SK-N-SH (cell line): ENCODE data around the gene NKG7. TPM values are rescaled to one million over a fixed set of nuclear protein-coding genes. Genes with fewer than 3 reads are reported as not detected.
"Not testable (repeated sequence)": the region's sequence is repeated elsewhere in the genome, so short reads cannot be mapped to it uniquely, and the experiment has no call there.

Experiments used
- CTCF ChIA-PET: fragments of 300-600, 350-600 bp; formaldehyde crosslinking; extraction: SDS; loops from one replicate; lab custom pipeline; 2021; lab: Yijun Ruan, JAX
- POLR2A ChIA-PET: fragments of 350-600 bp; sonication (Branson Sonifier 250); formaldehyde crosslinking; extraction: SDS; loops from one replicate; lab custom pipeline; 2020; ENCODE audit warnings: antibody characterized with exemption, inconsistent platforms; lab: Yijun Ruan, JAX
- DNase-seq: peaks from one replicate; pipeline ENCODE4 v3.0.0; 2012
- H2AFZ ChIP-seq: fragments of 200-600 bp; sonication (generic); 2 replicates; pipeline ENCODE4 v1.8.1; 2016; ENCODE audit warnings: antibody characterized with exemption, mild to moderate bottlenecking, low read depth
- H3F3A ChIP-seq: fragments of 200-600 bp; sonication (generic); replicated peaks from 2 replicates; pipeline ENCODE3; 2016; ENCODE audit warnings: antibody characterized with exemption, mild to moderate bottlenecking; ENCODE audit not compliant: insufficient read depth
- H3K27ac ChIP-seq, 2 experiments: fragments of 200-500 bp in 1 of 2; fragments of 200-600 bp in 1 of 2; sonication (Bioruptor generic) in 1 of 2; sonication (generic), shearing (Covaris generic) in 1 of 2; 2 replicates each; pipeline versions ENCODE4 v1.5.1 to v1.6.1; 2014 to 2016; ENCODE audit warnings: low read depth in 2 of 2, inconsistent platforms in 1 of 2, low read length in 1 of 2, mild to moderate bottlenecking in 1 of 2, mixed read lengths in 1 of 2
- H3K27me3 ChIP-seq: fragments of 200-600 bp; sonication (generic), shearing (Covaris generic); 2 replicates; pipeline ENCODE4 v1.6.1; 2016; ENCODE audit warnings: mixed run types; ENCODE audit not compliant: insufficient read depth
- H3K36me3 ChIP-seq, 2 experiments: fragments of 200-500 bp in 1 of 2; fragments of 200-600 bp in 1 of 2; sonication (Bioruptor generic) in 1 of 2; sonication (generic) in 1 of 2; replicated peaks in 1 of 2; 2 replicates each; pipeline versions ENCODE3 to v1.5.1; 2014 to 2016; ENCODE audit warnings: low read length in 1 of 2, mild to moderate bottlenecking in 1 of 2; ENCODE audit not compliant: insufficient read depth in 2 of 2, control insufficient read depth in 1 of 2
- H3K4me1 ChIP-seq, 2 experiments: fragments of 200-500 bp in 1 of 2; fragments of 200-600 bp in 1 of 2; sonication (Bioruptor generic) in 1 of 2; sonication (generic), shearing (Covaris generic) in 1 of 2; 2 replicates each; pipeline versions ENCODE4 v1.5.1 to v1.6.1; 2014 to 2016; ENCODE audit warnings: low read depth in 1 of 2, low read length in 1 of 2, mixed run types in 1 of 2; ENCODE audit not compliant: insufficient read depth in 2 of 2, control insufficient read depth in 1 of 2
- H3K4me2 ChIP-seq: fragments of 200-600 bp; sonication (generic), shearing (Covaris generic); 2 replicates; pipeline ENCODE4 v1.6.1; 2017; ENCODE audit warnings: mixed run types
- H3K4me3 ChIP-seq, 2 experiments: fragments of 200-500 bp in 1 of 2; fragments of 200-600 bp in 1 of 2; sonication (Bioruptor generic) in 1 of 2; sonication (generic), shearing (Covaris generic) in 1 of 2; 2 replicates each; pipeline versions ENCODE4 v1.5.1 to v1.8.1; 2014 to 2016; ENCODE audit warnings: low read depth in 2 of 2, inconsistent platforms in 1 of 2, low read length in 1 of 2, mild to moderate bottlenecking in 1 of 2, mixed read lengths in 1 of 2, moderate library complexity in 1 of 2
- H3K79me2 ChIP-seq: fragments of 200-600 bp; sonication (generic); 2 replicates; pipeline ENCODE4 v1.8.1; 2017; ENCODE audit warnings: mild to moderate bottlenecking; ENCODE audit not compliant: insufficient read depth
- H3K9ac ChIP-seq: fragments of 200-600 bp; sonication (generic); 2 replicates; pipeline ENCODE4 v1.6.1; 2017; ENCODE audit warnings: mixed run types
- H3K9me2 ChIP-seq: fragments of 200-600 bp; sonication (generic); 2 replicates; pipeline ENCODE4 v1.6.1; 2017; ENCODE audit warnings: mixed run types
- H3K9me3 ChIP-seq: fragments of 200-600 bp; sonication (generic); 2 replicates; pipeline ENCODE4 v1.6.1; 2017; ENCODE audit warnings: mixed run types, mild to moderate bottlenecking, moderate library complexity
- H4K20me1 ChIP-seq: fragments of 200-600 bp; sonication (generic); 2 replicates; pipeline ENCODE4 v1.6.1; 2017; ENCODE audit warnings: mild to moderate bottlenecking, mixed run types; ENCODE audit not compliant: insufficient read depth
- FOXJ3 ChIP-seq: sonication (generic); formaldehyde crosslinking; IDR thresholded peaks from 2 replicates; pipeline ENCODE4 v1.5.1; 2020; ENCODE audit warnings: mild to moderate bottlenecking, missing genetic modification reagents
- JUND ChIP-seq: IDR thresholded peaks from 2 replicates; pipeline ENCODE4 v1.4.0; 2012
- MXI1 ChIP-seq: IDR thresholded peaks from 2 replicates; pipeline ENCODE4 v1.6.1; 2012; ENCODE audit warnings: mild to moderate bottlenecking, low read depth, low read length, improper control_type of control experiment
- NRF1 ChIP-seq: IDR thresholded peaks from 2 replicates; pipeline ENCODE4 v1.6.1; 2012; ENCODE audit warnings: low read depth, mild to moderate bottlenecking, low read length
- POLR2AphosphoS5 ChIP-seq: IDR thresholded peaks from 2 replicates; pipeline ENCODE4 v1.6.1; 2012; ENCODE audit warnings: low read depth, low read length
- RAD21 ChIP-seq: IDR thresholded peaks from 2 replicates; pipeline ENCODE4 v1.6.1; 2012; ENCODE audit warnings: mild to moderate bottlenecking, low read length
- TCF12 ChIP-seq: IDR thresholded peaks from 2 replicates; pipeline ENCODE4 v1.4.0; 2012
- WGBS: methylation state at CpG from one replicate; pipeline ENCODE4 v1.1.6; 2017; ENCODE audit warnings: low lambda C conversion rate; 5-methylcytosine and 5-hydroxymethylcytosine counted together
- polyA plus RNA-seq, 3 experiments: library from polyadenylated mRNA; depleted of rRNA; stranded (reverse); fragments of >200 nt; gene quantifications; 2 replicates each; pipeline ENCODE4 v1.2.3, GENCODE V29; 2012
- TF ChIP-seq, protein P1 (sequence below): IDR thresholded peaks from 2 replicates; pipeline ENCODE4 v1.6.1; 2012; ENCODE audit warnings: mild to moderate bottlenecking, low read depth, low read length, moderate library complexity
- TF ChIP-seq, protein P2 (sequence below): fragments of 150-350 bp; IDR thresholded peaks from 2 replicates; pipeline ENCODE4 v1.6.1; 2016; ENCODE audit warnings: mild to moderate bottlenecking, low read depth, low read length
- TF ChIP-seq, protein P3 (sequence below): IDR thresholded peaks from 2 replicates; pipeline ENCODE4 v1.4.0; 2012; ENCODE audit warnings: low read depth, borderline replicate concordance
- TF ChIP-seq, protein P4 (sequence below): fragments of 200-600 bp; sonication (generic); IDR thresholded peaks from 2 replicates; pipeline ENCODE4 v1.6.1; 2017; ENCODE audit warnings: antibody characterized with exemption, mild to moderate bottlenecking, moderate library complexity

The NKG7 gene
- polyA plus RNA-seq, 1 of the 3 experiments (the other 2 are of a cell fraction) = not detected

DNA sequence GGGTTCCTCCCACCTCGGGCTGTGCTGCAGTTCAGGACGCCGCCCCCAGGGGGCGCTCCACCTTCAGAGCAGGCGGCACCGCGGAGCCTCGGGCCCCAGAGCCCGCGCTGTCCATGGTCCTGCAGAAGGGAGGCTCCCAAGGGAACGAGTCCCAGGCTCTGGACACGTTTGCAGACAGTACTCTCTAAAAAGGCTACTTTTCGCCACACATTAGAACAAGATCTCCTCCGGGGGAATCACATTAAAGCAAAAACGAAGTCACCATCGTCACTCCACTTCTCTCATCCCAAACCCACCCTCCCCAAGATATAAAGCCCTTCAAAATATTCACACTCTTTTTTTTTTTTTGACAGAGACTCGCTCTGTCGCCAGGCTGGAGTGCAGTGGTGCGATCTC lies 49.6 kb upstream of the NKG7 start (continued):
- TF ChIP-seq, protein P1, sequence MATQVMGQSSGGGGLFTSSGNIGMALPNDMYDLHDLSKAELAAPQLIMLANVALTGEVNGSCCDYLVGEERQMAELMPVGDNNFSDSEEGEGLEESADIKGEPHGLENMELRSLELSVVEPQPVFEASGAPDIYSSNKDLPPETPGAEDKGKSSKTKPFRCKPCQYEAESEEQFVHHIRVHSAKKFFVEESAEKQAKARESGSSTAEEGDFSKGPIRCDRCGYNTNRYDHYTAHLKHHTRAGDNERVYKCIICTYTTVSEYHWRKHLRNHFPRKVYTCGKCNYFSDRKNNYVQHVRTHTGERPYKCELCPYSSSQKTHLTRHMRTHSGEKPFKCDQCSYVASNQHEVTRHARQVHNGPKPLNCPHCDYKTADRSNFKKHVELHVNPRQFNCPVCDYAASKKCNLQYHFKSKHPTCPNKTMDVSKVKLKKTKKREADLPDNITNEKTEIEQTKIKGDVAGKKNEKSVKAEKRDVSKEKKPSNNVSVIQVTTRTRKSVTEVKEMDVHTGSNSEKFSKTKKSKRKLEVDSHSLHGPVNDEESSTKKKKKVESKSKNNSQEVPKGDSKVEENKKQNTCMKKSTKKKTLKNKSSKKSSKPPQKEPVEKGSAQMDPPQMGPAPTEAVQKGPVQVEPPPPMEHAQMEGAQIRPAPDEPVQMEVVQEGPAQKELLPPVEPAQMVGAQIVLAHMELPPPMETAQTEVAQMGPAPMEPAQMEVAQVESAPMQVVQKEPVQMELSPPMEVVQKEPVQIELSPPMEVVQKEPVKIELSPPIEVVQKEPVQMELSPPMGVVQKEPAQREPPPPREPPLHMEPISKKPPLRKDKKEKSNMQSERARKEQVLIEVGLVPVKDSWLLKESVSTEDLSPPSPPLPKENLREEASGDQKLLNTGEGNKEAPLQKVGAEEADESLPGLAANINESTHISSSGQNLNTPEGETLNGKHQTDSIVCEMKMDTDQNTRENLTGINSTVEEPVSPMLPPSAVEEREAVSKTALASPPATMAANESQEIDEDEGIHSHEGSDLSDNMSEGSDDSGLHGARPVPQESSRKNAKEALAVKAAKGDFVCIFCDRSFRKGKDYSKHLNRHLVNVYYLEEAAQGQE = peak; percentile 100
- TF ChIP-seq, all 33 proteins: peak for 8

DNA sequence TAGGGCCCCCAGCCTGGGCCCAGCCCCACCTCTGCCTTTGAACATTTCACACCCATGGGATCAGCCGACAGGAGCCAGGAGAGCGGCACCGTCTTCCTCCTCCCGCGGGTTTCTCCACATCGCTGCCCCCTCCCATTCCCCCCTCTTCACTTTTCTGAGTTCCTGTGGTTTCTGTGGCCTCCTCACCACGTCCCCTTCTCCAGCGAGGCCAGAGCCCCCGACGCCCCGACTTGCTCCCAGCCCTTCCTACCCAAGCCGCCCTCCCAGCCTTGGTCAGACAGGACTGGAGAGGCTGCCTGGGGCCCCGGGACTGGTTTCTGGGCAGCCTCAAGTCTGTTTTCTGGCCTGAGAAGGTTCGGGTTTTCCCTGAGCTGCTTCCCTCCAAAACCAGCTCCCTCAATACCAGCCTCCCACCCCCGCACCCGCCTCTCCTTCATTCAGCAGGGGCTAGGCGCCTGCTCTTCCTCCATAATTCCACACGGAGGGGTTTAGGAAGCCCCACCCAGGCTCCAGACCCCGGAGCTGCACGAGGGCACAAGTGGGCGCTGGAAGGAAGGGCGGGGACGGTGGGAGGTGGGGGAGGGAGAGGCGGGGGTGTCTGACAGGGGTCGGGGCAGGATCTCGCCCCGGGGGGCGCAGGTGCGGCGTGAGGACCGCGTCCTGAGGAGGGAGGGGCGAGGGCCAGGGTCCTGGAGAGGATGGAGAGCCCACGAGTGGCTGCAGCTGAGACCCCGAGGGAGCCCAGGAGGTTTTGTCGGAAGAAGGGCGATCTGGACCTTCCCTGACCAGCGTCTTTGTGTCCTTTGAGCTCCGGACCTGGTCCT lies 49.0 kb upstream of the NKG7 start:
- Histone ChIP-seq H3F3A (no peaks in the 10 kb centered on the region), H3K27me3 (peaks cover 24% of the 10 kb centered on the region), H3K9me2 (no peaks in the 10 kb centered on the region), H3K4me1 (no peaks in the 10 kb centered on the region; a peak in 1 of 4 replicates), H3K27ac (no peak overlapping the region), H3K9ac (no peak overlapping the region), H3K79me2 (no peaks in the 10 kb centered on the region), H3K9me3 (no peaks in the 10 kb centered on the region), H2AFZ (no peak overlapping the region), H3K4me3 (no peak overlapping the region; a peak in 1 of 4 replicates), H3K4me2 (no peak overlapping the region), H4K20me1 (no peaks in the 10 kb centered on the region), H3K36me3 (no peaks in the 10 kb centered on the region)
- DNase-seq = no peak
- ChIA-PET CTCF (interaction anchor here (0.6 to 2.4 kb wide), 30 partner anchors 9 to 236 kb away, joined by 3 to 37 read pairs (median 4); partner anchors contain the start of gene VSIG10L), POLR2A (no interaction called here)
- WGBS = 4% methylated on average over 24 of the region's 39 CpGs
- no peak for TF ChIP-seq RAD21

DNA sequence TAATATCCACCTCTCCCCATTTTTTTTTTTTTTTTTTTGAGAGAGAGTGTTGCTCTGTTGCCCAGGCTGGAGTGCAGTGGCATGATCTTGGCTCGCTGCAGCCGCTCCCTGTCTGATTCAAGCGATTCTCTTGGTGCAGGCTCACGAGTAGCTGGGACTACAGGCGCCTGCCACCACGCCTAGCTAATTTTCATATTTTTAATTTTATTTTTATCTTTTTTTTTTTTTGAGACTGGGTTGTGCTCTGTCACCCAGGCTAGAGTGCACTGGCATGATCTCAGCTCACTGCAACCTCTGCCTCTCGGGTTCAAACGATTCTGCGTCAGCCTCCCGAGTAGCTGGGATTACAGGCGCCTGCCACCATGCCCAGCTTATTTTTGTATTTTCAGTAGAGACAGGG lies 48.1 kb upstream of the NKG7 start:
- POLR2A ChIA-PET, H3K79me2 ChIP-seq, H3F3A ChIP-seq, DNase-seq, H3K4me2 ChIP-seq, H3K9ac ChIP-seq, H3K36me3 ChIP-seq, H3K27ac ChIP-seq, H3K9me2 ChIP-seq, H3K4me1 ChIP-seq, H2AFZ ChIP-seq, H3K4me3 ChIP-seq, H4K20me1 ChIP-seq, H3K9me3 ChIP-seq: not testable (repeated sequence)
- CTCF ChIA-PET = interaction anchor here (1.6 to 2.4 kb wide), 6 partner anchors 16 to 234 kb away, joined by 5 to 37 read pairs (median 10); no protein-coding TSS in a partner anchor
- peaks cover 16% of the 10 kb centered on the region; the same call in 1 of the 2 replicates for H3K27me3 ChIP-seq
- WGBS = 25% methylated on average over 11 of the region's 11 CpGs

DNA sequence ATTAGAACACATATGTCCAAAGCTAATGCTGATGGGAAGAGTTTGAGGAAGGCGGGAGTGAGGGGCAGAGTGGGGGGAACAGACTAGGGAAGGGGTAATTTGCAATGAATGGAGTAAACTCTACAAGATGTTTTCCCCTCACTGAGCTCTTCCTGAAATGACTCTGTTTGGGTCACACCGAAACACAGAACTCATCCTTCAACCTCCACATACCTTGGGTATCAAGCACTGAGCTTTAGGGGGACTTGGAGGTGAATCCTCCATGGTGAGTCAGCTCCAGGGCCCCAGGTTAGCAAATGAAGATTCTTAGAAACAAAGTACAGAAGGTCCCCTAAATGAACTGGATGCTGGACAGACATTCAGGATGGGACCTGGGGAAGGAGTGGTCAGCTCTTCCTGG lies 46.3 kb upstream of the NKG7 start:
- no peak overlapping the region for H2AFZ ChIP-seq
- H3K4me2 ChIP-seq = no peak overlapping the region
- H3K79me2 ChIP-seq = no peaks in the 10 kb centered on the region
- no peaks in the 10 kb centered on the region for H4K20me1 ChIP-seq
- no peaks in the 10 kb centered on the region; a peak in 1 of 4 replicates for H3K4me1 ChIP-seq
- CTCF ChIA-PET = interaction anchor here (1.8 to 2.2 kb wide), 2 partner anchors 13 to 20 kb away, joined by 4 to 9 read pairs; no protein-coding TSS in a partner anchor
- H3K4me3 ChIP-seq = no peak overlapping the region
- no peaks in the 10 kb centered on the region for H3K9me3 ChIP-seq
- H3K27me3 ChIP-seq = peaks cover 16% of the 10 kb centered on the region; the same call in 1 of the 2 replicates
- no peaks in the 10 kb centered on the region for H3F3A ChIP-seq
- no peaks in the 10 kb centered on the region for H3K36me3 ChIP-seq
- H3K9me2 ChIP-seq = no peaks in the 10 kb centered on the region
- H3K9ac ChIP-seq = no peak overlapping the region
- 19% methylated on average over 2 of the region's 2 CpGs for WGBS
- no peak for DNase-seq
- no peak overlapping the region for H3K27ac ChIP-seq
- POLR2A ChIA-PET = no interaction called here
- TF ChIP-seq, protein P2, sequence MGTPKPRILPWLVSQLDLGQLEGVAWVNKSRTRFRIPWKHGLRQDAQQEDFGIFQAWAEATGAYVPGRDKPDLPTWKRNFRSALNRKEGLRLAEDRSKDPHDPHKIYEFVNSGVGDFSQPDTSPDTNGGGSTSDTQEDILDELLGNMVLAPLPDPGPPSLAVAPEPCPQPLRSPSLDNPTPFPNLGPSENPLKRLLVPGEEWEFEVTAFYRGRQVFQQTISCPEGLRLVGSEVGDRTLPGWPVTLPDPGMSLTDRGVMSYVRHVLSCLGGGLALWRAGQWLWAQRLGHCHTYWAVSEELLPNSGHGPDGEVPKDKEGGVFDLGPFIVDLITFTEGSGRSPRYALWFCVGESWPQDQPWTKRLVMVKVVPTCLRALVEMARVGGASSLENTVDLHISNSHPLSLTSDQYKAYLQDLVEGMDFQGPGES = no peak
- TF ChIP-seq RAD21 = no peak
- TF ChIP-seq TCF12 = no peak
- TF ChIP-seq, protein P3, sequence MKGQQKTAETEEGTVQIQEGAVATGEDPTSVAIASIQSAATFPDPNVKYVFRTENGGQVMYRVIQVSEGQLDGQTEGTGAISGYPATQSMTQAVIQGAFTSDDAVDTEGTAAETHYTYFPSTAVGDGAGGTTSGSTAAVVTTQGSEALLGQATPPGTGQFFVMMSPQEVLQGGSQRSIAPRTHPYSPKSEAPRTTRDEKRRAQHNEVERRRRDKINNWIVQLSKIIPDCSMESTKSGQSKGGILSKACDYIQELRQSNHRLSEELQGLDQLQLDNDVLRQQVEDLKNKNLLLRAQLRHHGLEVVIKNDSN = no peak
- TF ChIP-seq JUND = no peak
- TF ChIP-seq NRF1 = no peak
- no peak for TF ChIP-seq MXI1
- TF ChIP-seq, protein P4, sequence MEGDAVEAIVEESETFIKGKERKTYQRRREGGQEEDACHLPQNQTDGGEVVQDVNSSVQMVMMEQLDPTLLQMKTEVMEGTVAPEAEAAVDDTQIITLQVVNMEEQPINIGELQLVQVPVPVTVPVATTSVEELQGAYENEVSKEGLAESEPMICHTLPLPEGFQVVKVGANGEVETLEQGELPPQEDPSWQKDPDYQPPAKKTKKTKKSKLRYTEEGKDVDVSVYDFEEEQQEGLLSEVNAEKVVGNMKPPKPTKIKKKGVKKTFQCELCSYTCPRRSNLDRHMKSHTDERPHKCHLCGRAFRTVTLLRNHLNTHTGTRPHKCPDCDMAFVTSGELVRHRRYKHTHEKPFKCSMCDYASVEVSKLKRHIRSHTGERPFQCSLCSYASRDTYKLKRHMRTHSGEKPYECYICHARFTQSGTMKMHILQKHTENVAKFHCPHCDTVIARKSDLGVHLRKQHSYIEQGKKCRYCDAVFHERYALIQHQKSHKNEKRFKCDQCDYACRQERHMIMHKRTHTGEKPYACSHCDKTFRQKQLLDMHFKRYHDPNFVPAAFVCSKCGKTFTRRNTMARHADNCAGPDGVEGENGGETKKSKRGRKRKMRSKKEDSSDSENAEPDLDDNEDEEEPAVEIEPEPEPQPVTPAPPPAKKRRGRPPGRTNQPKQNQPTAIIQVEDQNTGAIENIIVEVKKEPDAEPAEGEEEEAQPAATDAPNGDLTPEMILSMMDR = no peak
- no peak for TF ChIP-seq POLR2AphosphoS5
- no peak for TF ChIP-seq FOXJ3 (CRISPR knock-in tag)
